Dedifferentiated amniotic fluid mesenchymal stem cell (primary cell): Measurements from ENCODE around the gene FAM24B.
"Not testable (repeated sequence)": the region's sequence is repeated elsewhere in the genome, so short reads cannot be mapped to it uniquely, and the experiment has no call there.

Source experiments
- DNase-seq: peaks from one replicate; pipeline ENCODE4 v3.0.0-alpha.2; 2016; ENCODE audit errors: extremely low spot score

FAM24B gene

GRCh38 chr10:122879339-122880273, at the start of gene FAM24B:
FAM24B (minus strand) TSS chr10:122879581; CDS start chr10:122850515, 29,066 bp downstream.
- peak; percentile 98 for DNase-seq

- no peak for DNase-seq
These were observed 36.3 kb upstream of the FAM24B start for GRCh38 chr10:122915700-122916099.

- no peak for DNase-seq
These were observed 32.6 kb upstream of the FAM24B start for GRCh38 chr10:122911889-122912484.

- DNase-seq, result no peak
These were observed 30.9 kb upstream of the FAM24B start, which contains the start of gene FAM24A for GRCh38 chr10:122910310-122910709. FAM24A (plus strand) TSS chr10:122910610; CDS start chr10:122911635, 1,025 bp downstream.

GRCh38 chr10:122903861-122904260, 24.5 kb upstream of the FAM24B start:
- DNase-seq, result not testable (repeated sequence)

GRCh38 chr10:122894261-122894944, 15.0 kb upstream of the FAM24B start:
- DNase-seq, result no peak

GRCh38 chr10:122884166-122884565, 4.8 kb upstream of the FAM24B start:
- DNase-seq, result no peak

- DNase-seq, result no peak
These were observed 3.4 kb upstream of the FAM24B start for GRCh38 chr10:122882766-122883165.

- no peak for DNase-seq
These were observed 512 bp downstream of the FAM24B start for GRCh38 chr10:122878799-122879338.

GRCh38 chr10:122877264-122877663, 2.1 kb downstream of the FAM24B start:
- no peak for DNase-seq

GRCh38 chr10:122876467-122876855, 2.9 kb downstream of the FAM24B start:
- no peak for DNase-seq

- no peak for DNase-seq
These were observed 3.4 kb downstream of the FAM24B start for GRCh38 chr10:122875843-122876466.

GRCh38 chr10:122871947-122872346, 7.4 kb downstream of the FAM24B start:
- not testable (repeated sequence) for DNase-seq

- not testable (repeated sequence) for DNase-seq
These were observed 10.6 kb downstream of the FAM24B start for GRCh38 chr10:122868768-122869167.

GRCh38 chr10:122866757-122867482, 12.5 kb downstream of the FAM24B start:
- not testable (repeated sequence) for DNase-seq

- DNase-seq, result peak; percentile 27
These were observed 14.5 kb downstream of the FAM24B start for GRCh38 chr10:122864901-122865300.

GRCh38 chr10:122864194-122864592, 15.2 kb downstream of the FAM24B start:
- no peak for DNase-seq

GRCh38 chr10:122863216-122864193, 15.9 kb downstream of the FAM24B start:
- DNase-seq, result no peak

- peak; percentile 42 for DNase-seq
These were observed 17.6 kb downstream of the FAM24B start for GRCh38 chr10:122861711-122862161.
